DOHH2 (cell line): ENCODE results near the gene TNS1.

Experiments used
- H3F3A ChIP-seq: fragments of 200-600 bp; sonication (generic), shearing (Covaris generic); 2 replicates; pipeline ENCODE4 v1.6.0; 2016; ENCODE audit warnings: antibody characterized with exemption, mild to moderate bottlenecking; ENCODE audit not compliant: control insufficient read depth, insufficient read depth
- H3K27ac ChIP-seq: fragments of 200-600 bp; sonication (generic); 2 replicates; pipeline ENCODE4 v1.5.1; 2014; ENCODE audit warnings: low read depth, mild to moderate bottlenecking, low read length, moderate library complexity
- H3K27me3 ChIP-seq: fragments of 200-600 bp; sonication (generic); 2 replicates; pipeline ENCODE4 v1.6.1; 2014; ENCODE audit warnings: mild to moderate bottlenecking, low read length, mixed read lengths; ENCODE audit not compliant: control insufficient read depth
- H3K36me3 ChIP-seq: fragments of 200-600 bp; sonication (generic); 2 replicates; pipeline ENCODE4 v1.6.1; 2014; ENCODE audit warnings: mild to moderate bottlenecking, low read length, moderate library complexity, mixed read lengths; ENCODE audit not compliant: control insufficient read depth
- H3K4me1 ChIP-seq: fragments of 200-600 bp; sonication (generic); 2 replicates; pipeline ENCODE4 v1.6.1; 2014; ENCODE audit warnings: mild to moderate bottlenecking, low read length, mixed read lengths; ENCODE audit not compliant: control insufficient read depth
- H3K4me2 ChIP-seq: fragments of 200-600 bp; sonication (generic); 2 replicates; pipeline ENCODE4 v1.6.0; 2014; ENCODE audit warnings: mild to moderate bottlenecking, low read length, moderate library complexity
- H3K4me3 ChIP-seq: fragments of 200-600 bp; sonication (generic); 2 replicates; pipeline ENCODE4 v1.5.1; 2014; ENCODE audit warnings: mild to moderate bottlenecking, low read length, mixed read lengths
- H3K79me2 ChIP-seq: fragments of 200-600 bp; sonication (generic); 2 replicates; pipeline ENCODE4 v1.6.1; 2014; ENCODE audit warnings: mild to moderate bottlenecking, low read length, mixed read lengths; ENCODE audit not compliant: control insufficient read depth
- H3K9me2 ChIP-seq: fragments of 200-600 bp; sonication (generic); replicated peaks from 2 replicates; pipeline ENCODE4 v1.6.1; 2014; ENCODE audit warnings: mild to moderate bottlenecking, low read length, mixed read lengths; ENCODE audit not compliant: control insufficient read depth
- H3K9me3 ChIP-seq: fragments of 200-600 bp; sonication (generic); 2 replicates; pipeline ENCODE4 v1.6.1; 2014; ENCODE audit warnings: antibody characterized with exemption, low read length, mixed read lengths; ENCODE audit not compliant: control insufficient read depth, insufficient read depth
- H4K20me1 ChIP-seq: fragments of 200-600 bp; sonication (generic); 2 replicates; pipeline ENCODE4 v1.6.0; 2014; ENCODE audit warnings: low read depth, mild to moderate bottlenecking, antibody characterized with exemption, low read length, moderate library complexity; ENCODE audit not compliant: control insufficient read depth, insufficient read depth
- CTCF ChIP-seq: fragments of 200-600 bp; sonication (generic); IDR thresholded peaks from one replicate; pipeline ENCODE4 v1.5.1; 2014; ENCODE audit warnings: antibody characterized with exemption, mild to moderate bottlenecking, low read depth, low read length; ENCODE audit not compliant: poor library complexity, severe bottlenecking
- EZH2phosphoT487 ChIP-seq: fragments of 200-600 bp; sonication (generic); IDR thresholded peaks from 2 replicates; pipeline ENCODE4 v1.6.1; 2017; ENCODE audit warnings: borderline replicate concordance, mild to moderate bottlenecking, antibody characterized with exemption, low read length, moderate library complexity, mixed read lengths

TNS1 gene

GRCh38 chr2:217960351-217960750, 42.4 kb downstream of the TNS1 start:
- no peak overlapping the region for H3K4me3 ChIP-seq
- no peaks in the 10 kb centered on the region for H3K9me3 ChIP-seq
- H3K79me2 ChIP-seq = no peaks in the 10 kb centered on the region
- H3K27me3 ChIP-seq = peaks cover 3% of the 10 kb centered on the region; the same call in 1 of the 2 replicates
- H3K27ac ChIP-seq = no peak overlapping the region
- H3K4me2 ChIP-seq = no peak overlapping the region
- no peaks in the 10 kb centered on the region for H3K4me1 ChIP-seq
- no peak for TF ChIP-seq EZH2phosphoT487
- H3F3A ChIP-seq = no peaks in the 10 kb centered on the region
- no peaks in the 10 kb centered on the region for H3K9me2 ChIP-seq
- no peaks in the 10 kb centered on the region for H3K36me3 ChIP-seq
- H4K20me1 ChIP-seq = no peaks in the 10 kb centered on the region

GRCh38 chr2:217959723-217960122, 43.1 kb downstream of the TNS1 start:
- no peaks in the 10 kb centered on the region for H3K9me3 ChIP-seq
- H3K4me3 ChIP-seq = no peak overlapping the region
- H3K9me2 ChIP-seq = no peaks in the 10 kb centered on the region
- no peaks in the 10 kb centered on the region for H3K36me3 ChIP-seq
- no peaks in the 10 kb centered on the region for H4K20me1 ChIP-seq
- no peak overlapping the region for H3K27ac ChIP-seq
- no peaks in the 10 kb centered on the region for H3F3A ChIP-seq
- H3K4me1 ChIP-seq = no peaks in the 10 kb centered on the region
- H3K79me2 ChIP-seq = no peaks in the 10 kb centered on the region
- TF ChIP-seq CTCF (no peak), EZH2phosphoT487 (no peak)
- no peak overlapping the region for H3K4me2 ChIP-seq
- H3K27me3 ChIP-seq = peaks cover 3% of the 10 kb centered on the region; the same call in 1 of the 2 replicates

GRCh38 chr2:217958884-217959225, 43.9 kb downstream of the TNS1 start:
- no peaks in the 10 kb centered on the region for H3K9me2 ChIP-seq
- peaks cover 3% of the 10 kb centered on the region; the same call in 1 of the 2 replicates for H3K27me3 ChIP-seq
- H3K27ac ChIP-seq = no peak overlapping the region
- H3K36me3 ChIP-seq = no peaks in the 10 kb centered on the region
- no peak overlapping the region for H3K4me2 ChIP-seq
- H3K9me3 ChIP-seq = no peaks in the 10 kb centered on the region
- H3K4me3 ChIP-seq = no peak overlapping the region
- no peaks in the 10 kb centered on the region for H3K79me2 ChIP-seq
- H3F3A ChIP-seq = no peaks in the 10 kb centered on the region
- TF ChIP-seq EZH2phosphoT487 (no peak), CTCF (no peak)
- H4K20me1 ChIP-seq = no peaks in the 10 kb centered on the region
- H3K4me1 ChIP-seq = no peaks in the 10 kb centered on the region

- Histone ChIP-seq H3K4me1 (no peaks in the 10 kb centered on the region), H4K20me1 (no peaks in the 10 kb centered on the region), H3K9me3 (no peaks in the 10 kb centered on the region), H3K9me2 (no peaks in the 10 kb centered on the region), H3K36me3 (no peaks in the 10 kb centered on the region), H3K27me3 (peaks cover 3% of the 10 kb centered on the region; the same call in 1 of the 2 replicates), H3K4me2 (no peak overlapping the region), H3K4me3 (no peak overlapping the region), H3K79me2 (no peaks in the 10 kb centered on the region), H3K27ac (no peak overlapping the region), H3F3A (no peaks in the 10 kb centered on the region)
- TF ChIP-seq CTCF (no peak), EZH2phosphoT487 (no peak)
Measured at GRCh38 chr2:217958206-217958883, 44.5 kb downstream of the TNS1 start.
